Sciatic nerve (tissue), 2 donors: ENCODE measurements around the gene CMKLR1. TPM values are rescaled to one million over a fixed set of nuclear protein-coding genes. Genes with fewer than 3 reads are reported as not detected.

ENCODE experiments used
- ATAC-seq: fragments of 200-7000 bp; cut with Tn5 transposase; one replicate; pipeline ENCODE4 v1.9.1; 2020; ENCODE audit warnings: mild to moderate bottlenecking, moderate library complexity
- DNase-seq: peaks from one replicate; pipeline ENCODE4 v3.0.0-alpha.2; 2020; ENCODE audit warnings: low spot score
- intact Hi-C: fragments of 100-400 bp; cut with DNase I; formaldehyde crosslinking; loops from one replicate; pipeline ENCODE4 v1.14.2; 2022
- total RNA-seq: library from RNA; stranded (reverse); fragmentation: NEBNext Ultra II Directional; extraction: Animal tissue kit (Norgen Biotek cat#: 25700); gene quantifications from one replicate; pipeline ENCODE4 v1.2.1, GENCODE V29; 2021
- donor health status: DM: no; HTN: no; CAD: no.
- donor health status: DM: no; HTN: no; CAD: no.

The CMKLR1 gene, protein sequence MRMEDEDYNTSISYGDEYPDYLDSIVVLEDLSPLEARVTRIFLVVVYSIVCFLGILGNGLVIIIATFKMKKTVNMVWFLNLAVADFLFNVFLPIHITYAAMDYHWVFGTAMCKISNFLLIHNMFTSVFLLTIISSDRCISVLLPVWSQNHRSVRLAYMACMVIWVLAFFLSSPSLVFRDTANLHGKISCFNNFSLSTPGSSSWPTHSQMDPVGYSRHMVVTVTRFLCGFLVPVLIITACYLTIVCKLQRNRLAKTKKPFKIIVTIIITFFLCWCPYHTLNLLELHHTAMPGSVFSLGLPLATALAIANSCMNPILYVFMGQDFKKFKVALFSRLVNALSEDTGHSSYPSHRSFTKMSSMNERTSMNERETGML
- total RNA-seq, result 20.6 TPM

GRCh38 chr12:108338915-108339657 is at the start of gene CMKLR1:
Gene CMKLR1, minus strand, starts transcription at chr12:108339311. Its CDS starts 45,720 bp downstream, at chr12:108293591.
- peak; percentile 72 for ATAC-seq
- peak; percentile 76 for DNase-seq
- intact Hi-C loops, result no loop called here

DNA sequence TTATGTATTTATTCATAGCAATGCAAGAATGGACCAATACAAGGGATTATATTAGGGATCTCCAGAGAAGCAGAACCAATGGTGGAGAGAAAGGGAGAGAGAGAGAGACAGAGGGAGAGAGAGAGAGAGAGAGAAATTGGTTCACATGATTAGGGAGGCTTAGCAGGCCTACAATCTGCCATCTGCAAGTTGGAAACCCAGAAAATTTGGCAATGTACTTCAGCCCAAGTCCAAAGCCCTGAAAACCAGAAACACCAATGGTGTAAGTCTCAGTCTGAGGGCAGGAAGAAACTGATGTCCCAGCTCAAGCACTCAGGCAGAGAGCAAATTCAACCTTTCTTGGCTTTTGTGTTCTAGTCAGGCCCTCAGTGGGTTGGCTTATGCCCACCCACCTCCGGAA is 48.7 kb upstream of the CMKLR1 start:
- DNase-seq (no peak), ATAC-seq (no peak)
- intact Hi-C loops, result no loop called here

- DNase-seq, result no peak
- intact Hi-C loops, result no loop called here
- ATAC-seq, result no peak
Measured at GRCh38 chr12:108386709-108387360, 47.7 kb upstream of the CMKLR1 start.

DNA sequence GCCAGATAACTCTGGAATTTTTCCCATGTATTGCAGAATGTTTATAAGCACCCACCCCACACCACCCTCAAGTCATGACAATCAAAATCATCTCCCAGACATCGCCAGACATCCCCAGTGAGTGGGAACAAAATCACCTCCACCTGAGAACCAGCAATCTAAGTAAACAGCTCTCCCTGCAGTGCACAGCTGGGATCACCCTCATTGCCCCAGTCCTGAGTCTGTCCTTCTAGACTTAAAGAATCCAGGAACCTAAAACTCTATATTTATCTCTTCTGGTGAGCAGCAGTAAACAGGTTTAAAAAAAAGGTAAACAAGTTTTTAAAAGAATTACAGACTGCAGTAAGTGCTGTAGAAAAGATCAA is 43.3 kb upstream of the CMKLR1 start:
- ATAC-seq (no peak), DNase-seq (no peak)
- intact Hi-C loops, result no loop called here

DNA sequence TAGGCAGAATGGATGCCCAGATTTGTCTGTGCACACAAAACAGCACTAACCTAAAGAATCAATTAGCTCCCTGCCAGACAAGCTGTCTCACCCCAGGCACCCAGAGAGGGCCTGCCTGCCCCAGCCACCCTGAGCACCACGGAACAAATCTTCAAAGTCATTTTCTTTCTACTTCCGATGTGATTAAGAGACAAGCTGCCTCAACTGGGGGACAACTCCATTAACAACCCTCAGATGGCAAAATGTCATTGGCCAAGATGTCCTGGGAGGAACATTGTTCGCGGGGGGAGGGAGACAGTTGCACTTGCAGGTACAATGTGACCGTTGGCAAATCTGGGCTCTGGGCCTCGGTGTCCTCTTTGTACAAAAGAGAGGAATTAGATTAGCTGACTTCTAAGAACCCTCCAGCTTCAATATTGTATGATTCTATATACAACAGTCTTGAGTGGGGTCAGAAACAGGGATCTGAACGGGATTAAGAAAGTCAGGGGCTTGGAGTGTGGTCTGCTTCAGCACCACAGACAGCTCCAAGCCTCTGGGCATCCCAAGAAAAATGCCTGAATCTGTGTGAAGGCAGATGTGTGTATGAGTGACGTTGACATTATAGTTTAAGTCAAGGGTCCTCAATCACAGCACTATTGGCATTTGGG is 42.8 kb upstream of the CMKLR1 start:
- no peak for ATAC-seq
- DNase-seq, result no peak
- intact Hi-C loops, result no loop called here

- intact Hi-C loops, result no loop called here
- no peak for ATAC-seq
- DNase-seq, result no peak
Measured at GRCh38 chr12:108380382-108380781, 41.3 kb upstream of the CMKLR1 start.

DNA sequence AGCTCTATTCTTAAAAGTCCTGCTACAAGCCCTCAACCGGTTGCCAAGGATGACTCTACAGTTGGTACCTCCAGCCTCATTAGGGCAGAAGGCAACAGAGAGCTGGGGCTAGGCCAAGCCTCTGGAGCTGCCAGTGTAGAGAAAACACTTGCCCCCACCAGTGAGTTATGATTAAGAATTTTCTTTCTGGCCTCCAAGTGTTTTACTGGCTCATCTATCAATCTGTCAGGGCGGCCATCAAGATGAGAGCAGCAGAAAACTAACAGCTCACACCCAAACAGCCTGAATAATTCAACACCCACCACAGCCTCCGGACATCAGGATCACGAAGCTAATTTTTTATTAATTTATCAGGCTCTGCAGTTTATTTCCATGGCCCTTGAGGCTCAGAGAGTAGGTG is 40.7 kb upstream of the CMKLR1 start:
- intact Hi-C loops, result no loop called here
- ATAC-seq, result no peak
- no peak for DNase-seq

GRCh38 chr12:108378926-108379325 is 39.8 kb upstream of the CMKLR1 start:
- intact Hi-C loops, result no loop called here
- no peak for DNase-seq
- no peak for ATAC-seq

- no peak for ATAC-seq
- intact Hi-C loops, result no loop called here
- no peak for DNase-seq
Measured at GRCh38 chr12:108377260-108377659, 38.1 kb upstream of the CMKLR1 start.

- intact Hi-C loops, result no loop called here
- no peak for ATAC-seq
- no peak for DNase-seq
Measured at GRCh38 chr12:108375986-108376663, 37.0 kb upstream of the CMKLR1 start.

GRCh38 chr12:108374596-108375320 is 35.6 kb upstream of the CMKLR1 start:
- DNase-seq, result no peak
- intact Hi-C loops, result no loop called here
- ATAC-seq, result no peak

GRCh38 chr12:108373111-108373510 is 34.0 kb upstream of the CMKLR1 start:
- DNase-seq (no peak), ATAC-seq (no peak)
- intact Hi-C loops, result no loop called here

DNA sequence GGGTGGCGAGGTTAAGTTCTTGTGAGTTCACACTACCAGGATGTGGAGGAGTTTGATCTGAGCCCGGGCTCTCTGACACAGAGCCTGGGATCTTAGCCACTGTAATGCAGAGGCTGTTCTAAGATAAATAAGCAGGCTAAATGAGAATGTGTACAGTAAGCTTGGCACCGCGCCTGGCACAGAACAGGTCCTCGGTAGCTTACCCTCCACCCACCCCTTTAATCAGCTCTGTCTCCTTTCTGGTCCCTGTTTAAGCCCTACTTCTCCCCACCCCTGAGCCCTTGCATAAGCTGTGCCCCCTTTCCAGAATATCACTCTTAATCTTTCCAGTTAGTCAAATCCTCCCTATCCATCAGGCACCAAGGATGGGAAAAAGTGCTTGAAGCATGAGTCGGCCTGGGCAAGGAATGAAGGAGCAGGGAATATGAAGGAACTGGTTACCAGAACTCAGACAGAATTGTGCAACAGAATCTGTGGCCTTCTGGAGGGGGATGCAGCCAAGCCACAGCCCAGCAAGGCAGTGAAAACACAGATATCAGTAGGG is 32.8 kb upstream of the CMKLR1 start:
- intact Hi-C loops, result no loop called here
- ATAC-seq, result peak; percentile 55
- no peak for DNase-seq

GRCh38 chr12:108370415-108370814 is 31.3 kb upstream of the CMKLR1 start:
- intact Hi-C loops, result no loop called here
- no peak for DNase-seq

DNA sequence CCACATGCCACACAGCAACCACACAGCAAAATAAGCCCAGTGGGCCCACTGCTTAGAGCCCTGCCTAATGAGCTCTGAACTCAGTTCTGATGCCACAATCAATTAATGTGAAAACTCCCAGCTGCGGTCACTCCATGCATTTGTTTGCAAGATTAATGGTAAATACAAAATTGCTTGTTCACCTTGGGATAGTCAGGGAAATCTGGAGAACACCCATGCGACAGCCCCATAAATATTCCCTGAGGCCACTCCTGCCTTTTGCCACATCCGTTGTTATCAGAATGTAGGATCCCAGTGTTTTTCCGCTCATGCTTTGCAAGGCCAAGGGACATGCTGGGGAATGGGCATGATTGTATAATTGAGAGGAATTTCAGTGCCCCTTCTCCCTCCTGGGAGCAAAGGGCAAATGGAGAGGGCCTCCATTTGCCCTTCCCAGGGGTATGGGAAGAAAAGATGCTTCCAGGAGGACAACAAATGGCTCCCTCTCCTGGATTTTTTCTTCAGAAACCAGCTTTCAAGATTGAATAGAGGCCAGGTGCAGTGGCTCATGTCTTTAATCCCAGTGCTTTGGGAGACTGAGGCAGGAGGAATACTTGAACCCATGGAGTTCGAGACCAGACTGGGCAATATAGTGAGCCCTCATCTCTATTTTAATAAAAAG is 30.8 kb upstream of the CMKLR1 start:
- ATAC-seq (no peak), DNase-seq (no peak)
- intact Hi-C loops, result no loop called here

More at GRCh38 chr12:108370415-108370814, 31.3 kb upstream of the CMKLR1 start:
- ATAC-seq, result no peak

GRCh38 chr12:108368089-108368488 is 29.0 kb upstream of the CMKLR1 start:
- ATAC-seq, result no peak
- intact Hi-C loops, result no loop called here
- DNase-seq, result no peak

GRCh38 chr12:108367436-108367835 is 28.3 kb upstream of the CMKLR1 start:
- ATAC-seq (no peak), DNase-seq (no peak)
- intact Hi-C loops, result no loop called here

- ATAC-seq, result no peak
- intact Hi-C loops, result no loop called here
- DNase-seq, result no peak
Measured at GRCh38 chr12:108365324-108365723, 26.2 kb upstream of the CMKLR1 start.
